Skeletal muscle tissue (tissue), 4 donors: ENCODE data around the gene SIGLEC7. TPM values are rescaled to one million over a fixed set of nuclear protein-coding genes. Genes with fewer than 3 reads are reported as not detected.
"Not testable (repeated sequence)": the region's sequence is repeated elsewhere in the genome, so short reads cannot be mapped to it uniquely, and the experiment has no call there.

Source experiments
- H3K27ac ChIP-seq: one replicate; pipeline ENCODE4 v1.7.0; 2013; ENCODE audit warnings: mild to moderate bottlenecking, low read depth, low read length, inconsistent platforms
- H3K27me3 ChIP-seq, 3 donors: one replicate each; pipeline ENCODE4 v1.7.0; 2013; ENCODE audit warnings: low read length in 3 of 3; ENCODE audit not compliant: control insufficient read depth in 3 of 3, insufficient read depth in 3 of 3
- H3K36me3 ChIP-seq, 3 donors: one replicate each; pipeline ENCODE4 v1.7.0; 2013; ENCODE audit warnings: low read length in 3 of 3; ENCODE audit not compliant: control insufficient read depth in 3 of 3, insufficient read depth in 3 of 3
- H3K4me1 ChIP-seq, 3 donors: one replicate each; pipeline ENCODE4 v1.7.0; 2013; ENCODE audit warnings: low read length in 3 of 3, mild to moderate bottlenecking in 3 of 3; ENCODE audit not compliant: control insufficient read depth in 3 of 3, insufficient read depth in 3 of 3
- H3K4me3 ChIP-seq, 3 donors: one replicate each; pipeline ENCODE4 v1.7.0; 2013; ENCODE audit warnings: low read length in 3 of 3
- H3K9ac ChIP-seq, 3 donors: one replicate each; pipeline ENCODE4 v1.7.0; 2013; ENCODE audit warnings: low read length in 3 of 3, mild to moderate bottlenecking in 3 of 3, moderate library complexity in 2 of 3, low read depth in 1 of 3
- H3K9me3 ChIP-seq, 3 donors: one replicate each; pipeline ENCODE4 v1.7.0; 2013; ENCODE audit warnings: low read length in 3 of 3; ENCODE audit not compliant: control insufficient read depth in 3 of 3
- total RNA-seq: library from RNA; depleted of rRNA; stranded (reverse); fragments of >200 nt; gene quantifications from one replicate; pipeline ENCODE4 v1.2.3, GENCODE V29; 2014
- donor health status: Osteomylitis.

Gene SIGLEC7
- total RNA-seq, 1 donor from 2014 or later: 0.52 TPM

- H3K4me1 ChIP-seq: peaks cover 3 to 9% (median 3%) of the 10 kb centered on the region in 3 donors
- H3K4me3 ChIP-seq: no peak overlapping the region
- H3K9me3 ChIP-seq: peaks cover 0 to 2% (median 0%) of the 10 kb centered on the region in 3 donors
- no peak overlapping the region for H3K9ac ChIP-seq
- peaks cover 0 to 16% (median 9%) of the 10 kb centered on the region in 3 donors for H3K27me3 ChIP-seq
- peak overlapping the region; percentile 64 for H3K27ac ChIP-seq
- H3K36me3 ChIP-seq: no peaks in the 10 kb centered on the region
Measured at GRCh38 chr19:51135986-51136762, 5.9 kb upstream of the SIGLEC7 start.

DNA sequence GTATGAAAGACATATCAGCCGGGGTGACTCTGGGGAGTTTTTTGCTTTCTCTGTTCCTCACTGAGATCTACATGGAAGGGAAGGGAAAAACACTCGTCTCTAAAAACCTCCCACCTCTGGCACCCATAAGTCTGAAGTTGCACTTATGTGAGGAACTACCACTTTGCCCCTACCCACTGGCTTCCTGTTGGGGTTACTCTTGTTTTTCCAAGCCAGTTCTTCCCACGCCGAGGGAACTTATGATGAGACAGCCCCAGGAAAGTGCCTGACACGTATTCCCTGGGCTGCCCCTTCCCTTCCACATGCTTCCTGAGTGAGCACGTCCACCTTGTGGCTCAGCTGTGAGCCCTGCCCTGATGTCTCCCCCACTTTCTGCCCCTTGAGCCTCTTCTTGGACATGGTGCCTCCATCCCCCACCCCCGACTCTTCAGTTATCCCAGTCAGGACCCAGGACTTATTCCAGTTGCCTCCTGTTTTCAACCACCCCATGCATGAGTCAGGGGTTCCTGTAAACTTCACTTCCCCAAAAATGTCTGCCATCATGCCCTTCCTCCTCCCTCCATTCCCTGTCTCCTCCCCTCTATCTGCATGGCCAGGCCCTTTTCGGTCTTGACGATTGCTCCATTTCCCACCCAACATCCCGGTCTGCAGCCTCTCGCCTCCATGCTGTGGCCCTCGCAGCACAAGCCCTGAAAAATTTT is 5.1 kb upstream of the SIGLEC7 start:
- Histone ChIP-seq H3K9me3 (peaks cover 0 to 2% (median 0%) of the 10 kb centered on the region in 3 donors), H3K27me3 (peaks cover 0 to 18% (median 9%) of the 10 kb centered on the region in 3 donors), H3K27ac (peak overlapping the region; percentile 69), H3K4me1 (peaks cover 3 to 9% (median 3%) of the 10 kb centered on the region in 3 donors), H3K9ac (no peak overlapping the region), H3K36me3 (no peaks in the 10 kb centered on the region), H3K4me3 (no peak overlapping the region)

DNA sequence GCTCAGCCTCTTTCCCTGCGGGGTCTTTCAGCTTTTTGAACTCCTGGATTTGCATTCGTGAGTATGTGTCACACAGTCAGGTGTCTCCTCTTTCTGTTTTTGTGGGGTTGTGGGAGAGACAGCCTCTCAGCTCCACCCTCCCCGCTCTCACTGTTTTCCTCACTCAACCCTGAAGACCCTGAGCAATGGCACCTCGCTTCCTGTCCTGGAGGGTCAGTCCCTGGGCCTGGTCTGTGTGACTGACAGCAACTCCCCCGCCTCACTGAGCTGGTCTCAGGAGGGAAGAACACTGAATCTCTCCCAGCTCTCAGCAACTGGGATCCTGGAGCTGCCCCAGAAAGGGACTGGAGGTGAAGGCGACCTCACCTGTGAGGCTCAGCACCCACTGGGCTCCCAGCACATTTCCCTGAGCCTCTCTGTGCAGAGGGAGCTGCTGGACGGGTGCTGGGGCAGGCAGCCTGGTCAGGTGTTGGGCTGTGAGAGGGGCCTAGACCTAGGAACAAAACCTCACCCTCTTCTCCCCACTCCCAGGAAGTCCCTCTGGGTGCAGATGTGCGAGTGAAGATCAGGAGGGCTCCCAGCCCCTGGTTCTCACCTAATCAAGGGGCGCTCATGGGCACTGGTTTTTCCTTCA is 4.2 kb upstream of the SIGLEC7 start:
- no peak overlapping the region for H3K4me3 ChIP-seq
- peaks cover 0 to 2% (median 0%) of the 10 kb centered on the region in 3 donors for H3K9me3 ChIP-seq
- H3K9ac ChIP-seq: no peak overlapping the region
- H3K4me1 ChIP-seq: peaks cover 0 to 6% (median 0%) of the 10 kb centered on the region in 3 donors
- H3K27ac ChIP-seq: peak overlapping the region; percentile 69
- H3K27me3 ChIP-seq: peaks cover 0 to 18% (median 9%) of the 10 kb centered on the region in 3 donors
- H3K36me3 ChIP-seq: no peaks in the 10 kb centered on the region

GRCh38 chr19:51138549-51138979 is 3.5 kb upstream of the SIGLEC7 start:
- H3K36me3 ChIP-seq: no peaks in the 10 kb centered on the region
- H3K4me1 ChIP-seq: peaks cover 0 to 6% (median 0%) of the 10 kb centered on the region in 3 donors
- peak overlapping the region; percentile 69 for H3K27ac ChIP-seq
- no peak overlapping the region for H3K9ac ChIP-seq
- H3K4me3 ChIP-seq: no peak overlapping the region
- peaks cover 0 to 21% (median 9%) of the 10 kb centered on the region in 3 donors for H3K27me3 ChIP-seq
- peaks cover 0 to 2% (median 0%) of the 10 kb centered on the region in 3 donors for H3K9me3 ChIP-seq

DNA sequence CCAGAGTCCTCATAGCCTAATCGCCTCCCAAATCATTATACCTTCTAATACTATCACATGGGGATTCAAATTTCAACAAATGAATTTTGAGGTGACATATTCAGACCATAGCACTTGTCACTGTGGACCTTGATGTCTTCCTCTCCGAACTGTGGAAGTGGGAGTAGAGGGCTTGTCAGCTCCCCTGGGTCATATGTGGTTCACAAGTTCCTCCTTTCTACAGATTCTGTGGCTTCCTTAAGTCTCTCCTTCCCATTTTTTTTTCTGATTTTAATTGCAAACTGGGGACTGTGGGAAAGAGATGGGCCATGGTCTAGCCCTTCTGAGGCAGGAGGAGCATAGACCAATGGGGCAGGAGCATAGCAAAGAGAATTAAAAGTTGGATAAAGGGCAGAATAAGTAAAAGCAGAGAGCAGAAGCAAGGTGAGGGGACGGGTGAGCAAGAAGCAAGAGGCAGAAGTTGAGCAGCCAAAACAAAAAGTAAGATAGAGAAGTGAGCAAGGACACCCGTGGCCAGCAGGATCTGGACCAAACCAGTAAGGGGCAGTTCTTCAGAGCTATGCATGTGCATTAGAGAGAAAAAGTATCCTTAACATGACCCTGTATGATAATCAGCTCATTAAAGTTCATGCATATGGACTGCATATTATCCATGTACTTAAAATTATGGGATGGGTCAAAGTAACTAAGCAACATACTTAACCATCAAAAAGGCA is 2.6 kb upstream of the SIGLEC7 start:
- Histone ChIP-seq H3K4me3 (no peak overlapping the region), H3K27ac (peak overlapping the region; percentile 69), H3K4me1 (peaks cover 0 to 6% (median 0%) of the 10 kb centered on the region in 3 donors)

GRCh38 chr19:51140441-51140840 is 1.7 kb upstream of the SIGLEC7 start:
- Histone ChIP-seq H3K9me3 (peaks cover 0 to 2% (median 0%) of the 10 kb centered on the region in 3 donors), H3K27ac (peak overlapping the region; percentile 36), H3K4me3 (no peak overlapping the region), H3K36me3 (no peaks in the 10 kb centered on the region), H3K4me1 (peaks cover 0 to 6% (median 0%) of the 10 kb centered on the region in 3 donors), H3K27me3 (peaks cover 0 to 23% (median 9%) of the 10 kb centered on the region in 3 donors), H3K9ac (no peak overlapping the region)

More for the DNA sequence above, 2.6 kb upstream of the SIGLEC7 start:
- Histone ChIP-seq H3K9ac (no peak overlapping the region), H3K27me3 (peaks cover 0 to 23% (median 9%) of the 10 kb centered on the region in 3 donors), H3K9me3 (peaks cover 0 to 2% (median 0%) of the 10 kb centered on the region in 3 donors), H3K36me3 (no peaks in the 10 kb centered on the region)

DNA sequence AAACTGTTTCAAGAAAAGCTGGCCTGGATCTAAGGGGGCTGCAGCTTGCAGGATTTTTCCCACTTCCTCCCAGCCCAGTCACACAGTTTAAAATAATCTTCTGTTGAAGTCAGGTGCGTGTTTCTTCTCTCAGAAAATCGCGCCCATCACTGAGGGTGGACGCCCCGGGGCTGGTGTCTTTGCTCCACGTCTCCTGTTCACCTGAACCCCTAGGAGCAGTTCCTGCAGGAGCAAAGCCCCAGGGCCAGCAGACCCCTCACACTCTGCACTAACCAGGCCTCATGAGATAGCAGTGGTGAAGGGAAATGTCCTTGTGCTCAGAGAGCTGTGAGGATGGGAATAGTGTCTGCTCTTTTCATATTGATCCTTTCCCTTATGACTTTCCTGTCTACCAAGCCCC is 920 bp upstream of the SIGLEC7 start:
- no peak overlapping the region for H3K9ac ChIP-seq
- H3K27me3 ChIP-seq: peaks cover 0 to 23% (median 9%) of the 10 kb centered on the region in 3 donors
- H3K4me3 ChIP-seq: no peak overlapping the region
- H3K9me3 ChIP-seq: peaks cover 0 to 2% (median 0%) of the 10 kb centered on the region in 3 donors
- H3K27ac ChIP-seq: peak overlapping the region; percentile 44
- H3K36me3 ChIP-seq: no peaks in the 10 kb centered on the region
- peaks cover 0 to 6% (median 0%) of the 10 kb centered on the region in 3 donors for H3K4me1 ChIP-seq

- Histone ChIP-seq H3K27me3 (peaks cover 0 to 17% (median 9%) of the 10 kb centered on the region in 3 donors), H3K27ac (peak overlapping the region; percentile 44)
- not testable (repeated sequence) for H3K9ac ChIP-seq, H3K36me3 ChIP-seq, H3K9me3 ChIP-seq, H3K4me3 ChIP-seq, H3K4me1 ChIP-seq
Measured at GRCh38 chr19:51142809-51143475, 841 bp downstream of the SIGLEC7 start.

- H3K27me3 ChIP-seq: peaks cover 0 to 12% (median 7%) of the 10 kb centered on the region in 3 donors
- H3K9me3 ChIP-seq: no peaks in the 10 kb centered on the region
- no peaks in the 10 kb centered on the region for H3K4me1 ChIP-seq
- no peak overlapping the region for H3K9ac ChIP-seq
- H3K27ac ChIP-seq: no peak overlapping the region
- H3K4me3 ChIP-seq: no peak overlapping the region
- no peaks in the 10 kb centered on the region for H3K36me3 ChIP-seq
Measured at GRCh38 chr19:51143486-51143885, 1.4 kb downstream of the SIGLEC7 start.
